Measurements from ENCODE around the gene ARHGAP32. TPM values are rescaled to one million over a fixed set of nuclear protein-coding genes. Genes with fewer than 3 reads are reported as not detected.

Gene ARHGAP32
- total RNA-seq, 4 donors from 2014 or later = 9.8 to 18.8 (median 16.2) TPM

DNA sequence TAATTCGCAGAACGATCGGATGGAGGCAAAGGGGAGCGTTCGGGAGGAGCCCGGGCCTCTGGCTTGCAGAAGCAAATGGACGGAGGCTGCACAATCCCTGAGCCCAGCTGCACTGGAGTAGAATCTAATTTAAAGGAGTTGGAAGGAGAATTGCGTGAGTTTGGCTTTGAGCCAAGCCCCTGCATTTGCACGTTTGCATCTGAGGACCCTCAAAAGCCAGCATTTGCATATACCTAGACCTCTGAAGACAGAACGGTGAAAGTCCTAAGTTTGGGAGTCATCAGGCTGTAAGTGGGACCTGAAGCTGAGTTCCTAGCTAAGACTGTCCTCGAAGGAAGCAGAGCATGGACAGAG is 265.0 kb downstream of the ARHGAP32 start:
- TF ChIP-seq POLR2AphosphoS5 (IDR thresholded peaks at IDR 0.05) (no peak), EP300 (IDR thresholded peaks at IDR 0.05) (no peak), POLR2A (IDR thresholded peaks at IDR 0.05) (no peak)
- TF ChIP-seq, protein P1, sequence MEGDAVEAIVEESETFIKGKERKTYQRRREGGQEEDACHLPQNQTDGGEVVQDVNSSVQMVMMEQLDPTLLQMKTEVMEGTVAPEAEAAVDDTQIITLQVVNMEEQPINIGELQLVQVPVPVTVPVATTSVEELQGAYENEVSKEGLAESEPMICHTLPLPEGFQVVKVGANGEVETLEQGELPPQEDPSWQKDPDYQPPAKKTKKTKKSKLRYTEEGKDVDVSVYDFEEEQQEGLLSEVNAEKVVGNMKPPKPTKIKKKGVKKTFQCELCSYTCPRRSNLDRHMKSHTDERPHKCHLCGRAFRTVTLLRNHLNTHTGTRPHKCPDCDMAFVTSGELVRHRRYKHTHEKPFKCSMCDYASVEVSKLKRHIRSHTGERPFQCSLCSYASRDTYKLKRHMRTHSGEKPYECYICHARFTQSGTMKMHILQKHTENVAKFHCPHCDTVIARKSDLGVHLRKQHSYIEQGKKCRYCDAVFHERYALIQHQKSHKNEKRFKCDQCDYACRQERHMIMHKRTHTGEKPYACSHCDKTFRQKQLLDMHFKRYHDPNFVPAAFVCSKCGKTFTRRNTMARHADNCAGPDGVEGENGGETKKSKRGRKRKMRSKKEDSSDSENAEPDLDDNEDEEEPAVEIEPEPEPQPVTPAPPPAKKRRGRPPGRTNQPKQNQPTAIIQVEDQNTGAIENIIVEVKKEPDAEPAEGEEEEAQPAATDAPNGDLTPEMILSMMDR (IDR thresholded peaks at IDR 0.05) = no peak

DNA sequence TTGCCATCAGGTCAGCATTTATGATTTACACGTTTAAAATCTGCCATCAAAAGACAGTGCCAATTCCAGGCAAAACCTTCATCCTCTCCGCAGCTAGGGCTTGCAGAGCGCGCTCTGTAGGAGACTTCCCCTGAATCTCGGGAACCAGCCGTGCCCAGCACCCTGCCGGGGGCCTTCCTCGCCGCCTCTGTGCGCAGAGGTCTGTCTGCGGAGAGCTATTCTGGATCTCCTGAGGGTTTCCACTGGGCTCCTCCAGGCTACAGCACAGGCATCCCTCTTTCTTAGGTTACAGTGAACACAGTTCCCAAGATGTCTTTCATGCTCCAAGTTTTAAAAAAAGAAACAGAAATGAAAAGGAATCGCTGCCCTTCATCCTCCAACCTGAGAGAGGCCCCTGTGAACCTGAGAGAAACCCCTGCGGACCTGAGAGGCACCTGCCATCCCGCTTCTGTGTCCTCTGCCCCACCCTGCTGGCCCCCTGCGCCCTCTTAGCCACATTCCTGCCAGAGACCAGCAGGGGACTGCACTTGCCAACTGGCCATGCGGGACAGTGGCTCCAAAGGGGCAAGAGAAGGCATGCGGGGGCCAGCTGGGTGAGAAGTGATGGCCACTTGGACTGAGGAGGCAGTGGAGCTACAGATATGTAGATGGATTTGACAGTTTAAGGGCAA is 265.6 kb downstream of the ARHGAP32 start:
- Histone ChIP-seq H3K4me3 (no peak overlapping the region), H3K27me3 (peaks cover 11% of the 10 kb centered on the region), H3K9me3 (no peaks in the 10 kb centered on the region), H3K4me1 (no peaks in the 10 kb centered on the region), H3K36me3 (no peaks in the 10 kb centered on the region), H3K27ac (no peak overlapping the region)
- WGBS, 2 donors (ENCODE audit: low coverage in 1 of 2) = 0 to 53% methylated on average over 1 to 4 of the region's 17 CpGs
- no peak for TF ChIP-seq EP300 (IDR thresholded peaks at IDR 0.05)
- TF ChIP-seq, protein P1 (IDR thresholded peaks at IDR 0.05) = no peak
- TF ChIP-seq POLR2A (IDR thresholded peaks at IDR 0.05) = no peak
- no peak for TF ChIP-seq POLR2AphosphoS5 (IDR thresholded peaks at IDR 0.05)
- ATAC-seq = no peak

More for the DNA sequence above, 265.0 kb downstream of the ARHGAP32 start:
- H3K36me3 ChIP-seq = no peaks in the 10 kb centered on the region
- H3K27me3 ChIP-seq = peaks cover 11% of the 10 kb centered on the region
- ATAC-seq = no peak
- H3K9me3 ChIP-seq = no peaks in the 10 kb centered on the region
- 57 to 63% methylated on average over 9 to 10 of the region's 11 CpGs for WGBS, 2 donors (ENCODE audit: low coverage in 1 of 2)
- H3K27ac ChIP-seq = no peak overlapping the region
- no peak overlapping the region for H3K4me3 ChIP-seq
- no peaks in the 10 kb centered on the region for H3K4me1 ChIP-seq

DNA sequence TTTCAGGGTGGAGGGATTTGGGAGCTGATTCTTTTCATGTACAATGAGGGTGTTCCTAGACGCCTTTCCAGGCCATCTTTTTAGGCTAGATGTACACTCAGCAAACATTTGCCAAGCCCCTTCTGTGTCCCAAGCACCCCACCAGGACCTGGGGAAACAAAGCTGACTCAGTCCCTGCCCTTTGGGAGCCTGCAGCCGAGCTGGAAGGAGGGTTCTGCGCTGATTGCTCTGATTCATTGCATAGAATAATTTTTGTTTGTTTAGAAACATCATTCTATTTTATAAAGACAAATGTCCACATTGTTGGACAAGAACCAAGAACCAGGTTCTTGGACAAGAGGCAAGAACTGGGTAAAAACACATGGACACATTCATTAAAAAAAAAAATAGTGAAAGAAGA is 266.1 kb downstream of the ARHGAP32 start:
- ATAC-seq = no peak
- H3K4me3 ChIP-seq = no peak overlapping the region
- 55% methylated on average over 3 of the region's 3 CpGs; no CpG with 5 or more reads in 1 of the 2 donors for WGBS, 2 donors (ENCODE audit: low coverage in 1 of 2)

DNA sequence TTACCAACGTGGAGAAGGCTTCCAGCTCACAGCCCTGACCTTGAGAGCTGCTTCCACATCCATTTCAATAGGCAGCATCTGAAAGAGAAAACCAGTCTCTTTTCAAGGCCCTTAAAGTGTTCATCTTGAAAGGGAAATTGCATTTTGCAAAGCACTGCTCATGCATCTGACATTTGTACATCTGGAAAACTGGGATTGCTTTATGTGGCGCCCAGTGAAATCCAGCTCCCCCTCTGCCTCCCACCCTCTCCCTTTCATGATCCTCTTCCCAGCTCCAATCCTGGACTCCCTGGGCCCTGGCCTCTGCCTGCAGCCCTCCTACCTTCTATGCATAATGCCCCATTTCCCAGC is 266.9 kb downstream of the ARHGAP32 start:
- no peaks in the 10 kb centered on the region for H3K9me3 ChIP-seq
- H3K4me3 ChIP-seq = no peak overlapping the region
- peaks cover 9% of the 10 kb centered on the region for H3K27me3 ChIP-seq
- no peaks in the 10 kb centered on the region for H3K36me3 ChIP-seq
- 53 to 91% methylated on average over 1 to 2 of the region's 2 CpGs for WGBS, 2 donors (ENCODE audit: low coverage in 1 of 2)
- no peak for TF ChIP-seq EP300 (IDR thresholded peaks at IDR 0.05)
- no peak for TF ChIP-seq POLR2AphosphoS5 (IDR thresholded peaks at IDR 0.05)
- TF ChIP-seq, protein P1 (IDR thresholded peaks at IDR 0.05) = no peak
- TF ChIP-seq POLR2A (IDR thresholded peaks at IDR 0.05) = no peak
- no peak for ATAC-seq
- H3K4me1 ChIP-seq = no peaks in the 10 kb centered on the region
- H3K27ac ChIP-seq = no peak overlapping the region

More for the DNA sequence above, 266.1 kb downstream of the ARHGAP32 start:
- no peaks in the 10 kb centered on the region for H3K9me3 ChIP-seq
- no peaks in the 10 kb centered on the region for H3K4me1 ChIP-seq
- no peak for TF ChIP-seq EP300 (IDR thresholded peaks at IDR 0.05)
- TF ChIP-seq, protein P1 (IDR thresholded peaks at IDR 0.05) = no peak
- TF ChIP-seq POLR2AphosphoS5 (IDR thresholded peaks at IDR 0.05) = no peak
- TF ChIP-seq POLR2A (IDR thresholded peaks at IDR 0.05) = no peak
- H3K36me3 ChIP-seq = no peaks in the 10 kb centered on the region
- peaks cover 7% of the 10 kb centered on the region for H3K27me3 ChIP-seq
- no peak overlapping the region for H3K27ac ChIP-seq

DNA sequence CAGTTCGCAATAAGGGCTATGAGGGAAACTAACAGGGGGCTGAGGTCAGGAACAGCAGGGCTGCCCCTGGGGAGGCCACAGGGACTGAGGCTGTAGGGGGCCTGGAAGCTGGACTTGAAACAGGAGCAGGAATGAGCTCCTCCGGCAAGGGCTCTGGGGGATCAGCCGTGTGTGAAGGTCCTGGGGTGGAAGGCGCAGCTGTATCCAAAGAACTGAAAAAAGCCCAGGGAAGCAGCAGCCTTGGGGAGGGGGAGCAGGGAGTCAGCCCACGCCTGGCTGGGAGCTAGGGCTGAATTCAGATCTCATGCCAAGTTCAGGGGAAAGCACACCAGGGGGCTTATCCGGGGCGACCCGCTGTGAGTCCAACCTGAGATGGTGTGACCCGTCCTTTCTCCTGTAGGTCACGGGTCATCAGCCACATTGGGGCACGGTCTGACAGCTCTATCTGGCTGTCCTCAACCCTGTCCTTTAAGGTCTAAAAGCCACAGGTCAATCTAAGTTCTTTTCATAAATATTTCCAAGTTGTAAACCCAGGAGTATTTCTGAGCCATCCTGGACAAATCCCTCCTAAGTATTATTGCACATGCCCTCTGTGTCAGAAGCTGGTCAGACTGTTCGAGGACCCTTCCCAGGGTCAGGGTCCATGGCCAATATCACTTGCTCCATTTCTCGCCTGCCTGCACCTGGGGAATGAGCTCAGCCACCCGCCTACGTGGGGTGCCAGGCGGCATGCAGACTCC is 267.4 kb downstream of the ARHGAP32 start:
- Histone ChIP-seq H3K4me1 (no peaks in the 10 kb centered on the region), H3K36me3 (no peaks in the 10 kb centered on the region), H3K4me3 (no peak overlapping the region), H3K27ac (no peak overlapping the region), H3K27me3 (peaks cover 11% of the 10 kb centered on the region), H3K9me3 (no peaks in the 10 kb centered on the region)
- WGBS, 2 donors (ENCODE audit: low coverage in 1 of 2) = 72 to 86% methylated on average over 9 of the region's 16 CpGs
- TF ChIP-seq POLR2A (IDR thresholded peaks at IDR 0.05) (no peak), POLR2AphosphoS5 (IDR thresholded peaks at IDR 0.05) (no peak), EP300 (IDR thresholded peaks at IDR 0.05) (no peak)
- TF ChIP-seq, protein P1 (IDR thresholded peaks at IDR 0.05) = no peak
- ATAC-seq = no peak
